Measurements from ENCODE around the gene RPP14. TPM values are rescaled to one million over a fixed set of nuclear protein-coding genes. Genes with fewer than 3 reads are reported as not detected.

The RPP14 gene
- total and polyA plus RNA-seq, 10 of the 15 experiments (the other 5 are each of a cell fraction or from before 2014, with no cell fraction given): 9.1 to 21.2 (median 12.7) TPM

DNA sequence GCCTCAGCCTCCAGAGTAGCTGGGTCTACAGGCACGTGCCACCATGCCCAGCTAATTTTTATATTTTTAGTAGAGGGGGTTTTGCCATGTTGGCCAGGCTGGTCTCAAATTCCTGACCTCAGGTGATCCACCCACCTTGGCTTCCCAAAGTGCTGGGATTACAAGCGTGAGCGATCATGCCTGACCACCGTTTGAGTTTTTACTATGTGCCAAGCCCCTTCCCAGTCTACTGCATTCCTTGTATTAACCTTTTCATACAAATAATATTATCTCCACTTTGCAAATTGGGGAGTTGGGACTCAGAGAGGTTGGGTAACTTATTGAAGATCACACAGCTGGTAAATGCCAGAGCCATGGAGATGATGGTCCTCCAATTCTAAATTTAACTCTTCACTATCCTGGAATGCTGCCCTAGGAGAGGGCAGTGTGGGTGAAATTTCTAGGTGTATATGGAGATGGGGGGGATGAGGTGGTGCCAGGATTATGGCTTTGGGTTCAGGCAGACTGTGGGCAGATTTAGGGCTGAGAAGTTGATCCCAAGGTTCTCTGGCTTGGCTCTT is 25.6 kb downstream of the RPP14 start:
- RAD21 ChIA-PET (ENCODE audit: unreplicated experiment): interaction anchor here (0.9 to 2.1 kb wide), 3 partner anchors 23 to 162 kb away, joined by 3 to 5 read pairs (median 4); no protein-coding TSS in a partner anchor
- Histone ChIP-seq H3K4me1 (ENCODE audit: control insufficient read depth, insufficient read depth, low read length) (peaks cover 7% of the 10 kb centered on the region; the same call in 1 of the 2 replicates), H3K27me3 (replicated peaks in 1 of 2; ENCODE audit: control insufficient read depth in 2 of 2, insufficient read depth in 2 of 2, low read length in 1 of 2) (no peaks in the 10 kb centered on the region), H3K4me3 (no peak overlapping the region), H2AFZ (ENCODE audit: control insufficient read depth, low read depth, low read length) (no peak overlapping the region), H3K36me3 (ENCODE audit: control insufficient read depth in 2 of 2, insufficient read depth in 2 of 2, low read length in 1 of 2) (no peaks in the 10 kb centered on the region), H4K20me1 (ENCODE audit: control insufficient read depth, insufficient read depth) (no peaks in the 10 kb centered on the region), H3K4me2 (ENCODE audit: control insufficient read depth, insufficient read depth) (no peak overlapping the region), H3K9me3 (replicated peaks; ENCODE audit: control insufficient read depth, insufficient read depth, low read length) (no peaks in the 10 kb centered on the region), H3K79me2 (ENCODE audit: control insufficient read depth, insufficient read depth, low read length) (peaks cover 10% of the 10 kb centered on the region), H3K27ac (ENCODE audit: control insufficient read depth, insufficient read depth) (no peak overlapping the region), H3K9ac (ENCODE audit: control insufficient read depth, insufficient read depth, low read length) (no peak overlapping the region)
- FAIRE-seq (no peak), ATAC-seq (no peak), DNase-seq (ENCODE audit: low read depth, low spot score) (no peak)
- WGBS (ENCODE audit: insufficient coverage, insufficient replicate concordance, low lambda C conversion rate, missing lambda C conversion rate): 93% methylated on average over 4 of the region's 4 CpGs
- intact Hi-C loops (cut with micrococcal nuclease; ENCODE audit: unreplicated experiment) (loop anchor here (2.0 kb wide), 1 partner anchor 161 kb away; the partner anchor contains the start of gene KCTD6), in situ Hi-C loops (cut with MboI) (no loop called here)
- CTCF ChIA-PET: interaction anchor here (0.7 to 4.3 kb wide), 6 partner anchors 9 to 160 kb away, joined by 3 to 20 read pairs (median 6); partner anchors contain the start of genes HTD2, KCTD6 and RPP14
- SMC1A ChIA-PET (ENCODE audit: uncharacterized antibody, unreplicated experiment): interaction anchor here (0.8 to 13.1 kb wide), 3 partner anchors 19 to 25 kb away, joined by 3 to 324 read pairs (median 4); partner anchors contain the start of genes HTD2 and RPP14
- no TSS peak for BruUV-seq (replicated peaks)
- POLR2A ChIA-PET: interaction anchor here (1.5 to 12.4 kb wide), 2 partner anchors 20 to 99 kb away, joined by 3 to 221 read pairs; no protein-coding TSS in a partner anchor
- TF ChIP-seq, protein P1, sequence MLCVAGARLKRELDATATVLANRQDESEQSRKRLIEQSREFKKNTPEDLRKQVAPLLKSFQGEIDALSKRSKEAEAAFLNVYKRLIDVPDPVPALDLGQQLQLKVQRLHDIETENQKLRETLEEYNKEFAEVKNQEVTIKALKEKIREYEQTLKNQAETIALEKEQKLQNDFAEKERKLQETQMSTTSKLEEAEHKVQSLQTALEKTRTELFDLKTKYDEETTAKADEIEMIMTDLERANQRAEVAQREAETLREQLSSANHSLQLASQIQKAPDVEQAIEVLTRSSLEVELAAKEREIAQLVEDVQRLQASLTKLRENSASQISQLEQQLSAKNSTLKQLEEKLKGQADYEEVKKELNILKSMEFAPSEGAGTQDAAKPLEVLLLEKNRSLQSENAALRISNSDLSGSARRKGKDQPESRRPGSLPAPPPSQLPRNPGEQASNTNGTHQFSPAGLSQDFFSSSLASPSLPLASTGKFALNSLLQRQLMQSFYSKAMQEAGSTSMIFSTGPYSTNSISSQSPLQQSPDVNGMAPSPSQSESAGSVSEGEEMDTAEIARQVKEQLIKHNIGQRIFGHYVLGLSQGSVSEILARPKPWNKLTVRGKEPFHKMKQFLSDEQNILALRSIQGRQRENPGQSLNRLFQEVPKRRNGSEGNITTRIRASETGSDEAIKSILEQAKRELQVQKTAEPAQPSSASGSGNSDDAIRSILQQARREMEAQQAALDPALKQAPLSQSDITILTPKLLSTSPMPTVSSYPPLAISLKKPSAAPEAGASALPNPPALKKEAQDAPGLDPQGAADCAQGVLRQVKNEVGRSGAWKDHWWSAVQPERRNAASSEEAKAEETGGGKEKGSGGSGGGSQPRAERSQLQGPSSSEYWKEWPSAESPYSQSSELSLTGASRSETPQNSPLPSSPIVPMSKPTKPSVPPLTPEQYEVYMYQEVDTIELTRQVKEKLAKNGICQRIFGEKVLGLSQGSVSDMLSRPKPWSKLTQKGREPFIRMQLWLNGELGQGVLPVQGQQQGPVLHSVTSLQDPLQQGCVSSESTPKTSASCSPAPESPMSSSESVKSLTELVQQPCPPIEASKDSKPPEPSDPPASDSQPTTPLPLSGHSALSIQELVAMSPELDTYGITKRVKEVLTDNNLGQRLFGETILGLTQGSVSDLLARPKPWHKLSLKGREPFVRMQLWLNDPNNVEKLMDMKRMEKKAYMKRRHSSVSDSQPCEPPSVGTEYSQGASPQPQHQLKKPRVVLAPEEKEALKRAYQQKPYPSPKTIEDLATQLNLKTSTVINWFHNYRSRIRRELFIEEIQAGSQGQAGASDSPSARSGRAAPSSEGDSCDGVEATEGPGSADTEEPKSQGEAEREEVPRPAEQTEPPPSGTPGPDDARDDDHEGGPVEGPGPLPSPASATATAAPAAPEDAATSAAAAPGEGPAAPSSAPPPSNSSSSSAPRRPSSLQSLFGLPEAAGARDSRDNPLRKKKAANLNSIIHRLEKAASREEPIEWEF (IDR thresholded peaks at IDR 0.05; ENCODE audit: insufficient replicate concordance, low read depth, low read length): no peak
- TF ChIP-seq CBX3 (IDR thresholded peaks at IDR 0.05; ENCODE audit: borderline replicate concordance, low read depth) (no peak), WRNIP1 (IDR thresholded peaks at IDR 0.05; ENCODE audit: borderline replicate concordance, low read depth, low read length) (no peak), DPF2 (IDR thresholded peaks at IDR 0.05) (no peak), GABPA (IDR thresholded peaks at IDR 0.05; ENCODE audit: low read depth) (no peak), MEF2B (IDR thresholded peaks at IDR 0.05; ENCODE audit: partially characterized antibody, poor library complexity, severe bottlenecking) (no peak), HDAC2 (IDR thresholded peaks at IDR 0.05) (no peak), ZNF24 (IDR thresholded peaks at IDR 0.05) (no peak), MYB (IDR thresholded peaks at IDR 0.05; ENCODE audit: borderline replicate concordance, low read depth, low read length) (no peak), PAX8 (IDR thresholded peaks at IDR 0.05) (no peak)
- TF ChIP-seq, protein P2, sequence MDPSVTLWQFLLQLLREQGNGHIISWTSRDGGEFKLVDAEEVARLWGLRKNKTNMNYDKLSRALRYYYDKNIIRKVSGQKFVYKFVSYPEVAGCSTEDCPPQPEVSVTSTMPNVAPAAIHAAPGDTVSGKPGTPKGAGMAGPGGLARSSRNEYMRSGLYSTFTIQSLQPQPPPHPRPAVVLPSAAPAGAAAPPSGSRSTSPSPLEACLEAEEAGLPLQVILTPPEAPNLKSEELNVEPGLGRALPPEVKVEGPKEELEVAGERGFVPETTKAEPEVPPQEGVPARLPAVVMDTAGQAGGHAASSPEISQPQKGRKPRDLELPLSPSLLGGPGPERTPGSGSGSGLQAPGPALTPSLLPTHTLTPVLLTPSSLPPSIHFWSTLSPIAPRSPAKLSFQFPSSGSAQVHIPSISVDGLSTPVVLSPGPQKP (IDR thresholded peaks at IDR 0.05; ENCODE audit: low read depth, low read length): no peak
- TF ChIP-seq, protein P3, sequence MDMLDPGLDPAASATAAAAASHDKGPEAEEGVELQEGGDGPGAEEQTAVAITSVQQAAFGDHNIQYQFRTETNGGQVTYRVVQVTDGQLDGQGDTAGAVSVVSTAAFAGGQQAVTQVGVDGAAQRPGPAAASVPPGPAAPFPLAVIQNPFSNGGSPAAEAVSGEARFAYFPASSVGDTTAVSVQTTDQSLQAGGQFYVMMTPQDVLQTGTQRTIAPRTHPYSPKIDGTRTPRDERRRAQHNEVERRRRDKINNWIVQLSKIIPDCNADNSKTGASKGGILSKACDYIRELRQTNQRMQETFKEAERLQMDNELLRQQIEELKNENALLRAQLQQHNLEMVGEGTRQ (IDR thresholded peaks at IDR 0.05; ENCODE audit: borderline replicate concordance, low read depth, low read length): no peak
- TF ChIP-seq, protein P4, sequence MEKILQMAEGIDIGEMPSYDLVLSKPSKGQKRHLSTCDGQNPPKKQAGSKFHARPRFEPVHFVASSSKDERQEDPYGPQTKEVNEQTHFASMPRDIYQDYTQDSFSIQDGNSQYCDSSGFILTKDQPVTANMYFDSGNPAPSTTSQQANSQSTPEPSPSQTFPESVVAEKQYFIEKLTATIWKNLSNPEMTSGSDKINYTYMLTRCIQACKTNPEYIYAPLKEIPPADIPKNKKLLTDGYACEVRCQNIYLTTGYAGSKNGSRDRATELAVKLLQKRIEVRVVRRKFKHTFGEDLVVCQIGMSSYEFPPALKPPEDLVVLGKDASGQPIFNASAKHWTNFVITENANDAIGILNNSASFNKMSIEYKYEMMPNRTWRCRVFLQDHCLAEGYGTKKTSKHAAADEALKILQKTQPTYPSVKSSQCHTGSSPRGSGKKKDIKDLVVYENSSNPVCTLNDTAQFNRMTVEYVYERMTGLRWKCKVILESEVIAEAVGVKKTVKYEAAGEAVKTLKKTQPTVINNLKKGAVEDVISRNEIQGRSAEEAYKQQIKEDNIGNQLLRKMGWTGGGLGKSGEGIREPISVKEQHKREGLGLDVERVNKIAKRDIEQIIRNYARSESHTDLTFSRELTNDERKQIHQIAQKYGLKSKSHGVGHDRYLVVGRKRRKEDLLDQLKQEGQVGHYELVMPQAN (conservative IDR thresholded peaks at IDR 0.05): no peak

Measured in GM12878 (cell line).